Measurements from ENCODE around the gene FHOD1. TPM values are rescaled to one million over a fixed set of nuclear protein-coding genes. Genes with fewer than 3 reads are reported as not detected.

The FHOD1 gene
- total and polyA plus RNA-seq, 2 of the 13 experiments (the other 11 are each of a cell fraction or from before 2014, with no cell fraction given) = 20.0 to 20.8 TPM

GRCh38 chr16:67255553-67256221, 8.4 kb upstream of the FHOD1 start:
- H4K20me1 ChIP-seq (ENCODE audit: insufficient read depth, low read length) = no peaks in the 10 kb centered on the region
- BruUV-seq (replicated peaks) = no TSS peak
- ChIA-PET CTCF (ENCODE audit: low intra/inter-chr PET ratio, low total read pairs) (no interaction called here), POLR2A (no interaction called here)
- no peak overlapping the region for H2AFZ ChIP-seq (ENCODE audit: low read length)
- no peaks in the 10 kb centered on the region for H3K36me3 ChIP-seq (replicated peaks in 1 of 2; ENCODE audit: control insufficient read depth in 1 of 2, insufficient read depth in 2 of 2, low read length in 2 of 2)
- no peak overlapping the region for H3K4me2 ChIP-seq (ENCODE audit: low read depth, low read length)
- H3K9me3 ChIP-seq (ENCODE audit: low read length) = no peaks in the 10 kb centered on the region
- ATAC-seq (no peak), DNase-seq (ENCODE audit: low spot score) (no peak), FAIRE-seq (no peak)
- in situ Hi-C loops (cut with HindIII; ENCODE audit: extremely low pct_ligation_motif_present, low pct_unique_long_range_greater_than_20kb) = no loop called here
- no peaks in the 10 kb centered on the region for H3K79me2 ChIP-seq (ENCODE audit: insufficient read depth, low read length)
- no peak overlapping the region for H3K9ac ChIP-seq (ENCODE audit: insufficient read depth, low read depth, low read length)
- no peak for TF ChIP-seq HDAC2 (CRISPR knock-in tag; IDR thresholded peaks at IDR 0.05)
- no peak for TF ChIP-seq AHDC1 (CRISPR knock-in tag; IDR thresholded peaks at IDR 0.05; ENCODE audit: borderline replicate concordance)
- no peak for TF ChIP-seq HIVEP1 (CRISPR knock-in tag; IDR thresholded peaks at IDR 0.05)
- no peak for TF ChIP-seq ZNF260 (CRISPR knock-in tag; IDR thresholded peaks at IDR 0.05; ENCODE audit: borderline replicate concordance, low read depth)
- H3K4me3 ChIP-seq (replicated peaks in 1 of 3; ENCODE audit: insufficient read depth in 1 of 3, low read depth in 2 of 3, low read length in 3 of 3) = no peak overlapping the region
- 79% methylated on average over 12 of the region's 17 CpGs for WGBS (ENCODE audit: low lambda C conversion rate)
- intact Hi-C loops (cut with micrococcal nuclease; ENCODE audit: unreplicated experiment) = no loop called here
- H3K27ac ChIP-seq (ENCODE audit: extremely low read length, insufficient read depth, low read length) = no peak overlapping the region
- peaks cover 0 to 1% of the 10 kb centered on the region in 2 experiments; a peak in 1 of 5 replicates for H3K27me3 ChIP-seq (ENCODE audit: control insufficient read depth in 1 of 2, insufficient read depth in 2 of 2, low read length in 2 of 2)
- H3K4me1 ChIP-seq (ENCODE audit: insufficient read depth, low read length) = peaks cover 13% of the 10 kb centered on the region
